ENCODE measurements around the gene SLC37A1.

SLC37A1 gene

GRCh38 chr21:42533306-42533962, 19.8 kb downstream of the SLC37A1 start (continued):
- TF ChIP-seq ZNF341 (tag by site-specific recombination; IDR thresholded peaks at IDR 0.05; ENCODE audit: low read depth) (no peak), ZNF521 (tag by site-specific recombination; IDR thresholded peaks at IDR 0.05) (no peak), ZBTB21 (tag by site-specific recombination; IDR thresholded peaks at IDR 0.05) (no peak), ZNF707 (tag by site-specific recombination; IDR thresholded peaks at IDR 0.05) (no peak), ZNF571 (tag by site-specific recombination; IDR thresholded peaks at IDR 0.05) (no peak)

- ChIA-PET POLR2A (no interaction called here), CTCF (interaction anchor here (0.6 kb wide), 1 partner anchor 42 kb away, joined by 4 read pairs; no protein-coding TSS in a partner anchor)
- Histone ChIP-seq H3K27ac (ENCODE audit: extremely low read depth, low read depth, low read length) (no peak overlapping the region), H3K9me3 (ENCODE audit: control insufficient read depth, insufficient read depth, low read depth, low read length) (no peaks in the 10 kb centered on the region), H3K4me3 (ENCODE audit: low read depth, low read length) (no peak overlapping the region), H3K36me3 (ENCODE audit: control insufficient read depth in 2 of 2, insufficient read depth in 1 of 2, low read length in 2 of 2) (peaks cover 0 to 6% of the 10 kb centered on the region in 2 experiments; a peak in 1 of 3 replicates), H3K4me1 (ENCODE audit: control insufficient read depth, insufficient read depth, low read length) (peaks cover 10% of the 10 kb centered on the region; the same call in 1 of the 2 replicates)
- TF ChIP-seq ZNF561 (tag by site-specific recombination; IDR thresholded peaks at IDR 0.05; ENCODE audit: borderline replicate concordance) (no peak), ZNF398 (tag by site-specific recombination; IDR thresholded peaks at IDR 0.05) (no peak)
These were observed 20.3 kb downstream of the SLC37A1 start for GRCh38 chr21:42533963-42534355.

GRCh38 chr21:42534421-42535378, 21.0 kb downstream of the SLC37A1 start:
- Histone ChIP-seq H3K27ac (ENCODE audit: extremely low read depth, low read depth, low read length) (no peak overlapping the region), H3K4me3 (ENCODE audit: low read depth, low read length) (no peak overlapping the region), H3K36me3 (ENCODE audit: control insufficient read depth in 2 of 2, insufficient read depth in 1 of 2, low read length in 2 of 2) (peaks cover 0 to 6% of the 10 kb centered on the region in 2 experiments; a peak in 1 of 3 replicates), H3K4me1 (ENCODE audit: control insufficient read depth, insufficient read depth, low read length) (peaks cover 10% of the 10 kb centered on the region; the same call in 1 of the 2 replicates), H3K9me3 (ENCODE audit: control insufficient read depth, insufficient read depth, low read depth, low read length) (no peaks in the 10 kb centered on the region)
- POLR2A ChIA-PET, result interaction anchor here (1.4 kb wide), 1 partner anchor 10 kb away, joined by 5 read pairs; no protein-coding TSS in a partner anchor
- CTCF ChIA-PET, result no interaction called here
- TF ChIP-seq ZNF341 (tag by site-specific recombination; IDR thresholded peaks at IDR 0.05; ENCODE audit: low read depth) (no peak), ZIC2 (tag by site-specific recombination; IDR thresholded peaks at IDR 0.05) (peak; percentile 89), ZNF558 (tag by site-specific recombination; IDR thresholded peaks at IDR 0.05) (no peak), GLIS1 (tag by site-specific recombination; IDR thresholded peaks at IDR 0.05) (peak; percentile 32)

- Histone ChIP-seq H3K9me3 (ENCODE audit: control insufficient read depth, insufficient read depth, low read depth, low read length) (no peaks in the 10 kb centered on the region), H3K27ac (ENCODE audit: extremely low read depth, low read depth, low read length) (no peak overlapping the region), H3K4me1 (ENCODE audit: control insufficient read depth, insufficient read depth, low read length) (peaks cover 10% of the 10 kb centered on the region; the same call in 1 of the 2 replicates), H3K4me3 (ENCODE audit: low read depth, low read length) (no peak overlapping the region), H3K36me3 (ENCODE audit: control insufficient read depth in 2 of 2, insufficient read depth in 1 of 2, low read length in 2 of 2) (peaks cover 0 to 6% of the 10 kb centered on the region in 2 experiments; a peak in 1 of 3 replicates)
- POLR2A ChIA-PET, result interaction anchor here (1.4 kb wide), 1 partner anchor 9 kb away, joined by 5 read pairs; no protein-coding TSS in a partner anchor
- TF ChIP-seq ZSCAN5A (tag by site-specific recombination; IDR thresholded peaks at IDR 0.05) (0 out of 2 replicates have a peak, but pooled peaks have one; percentile 19), ZNF341 (tag by site-specific recombination; IDR thresholded peaks at IDR 0.05; ENCODE audit: low read depth) (no peak), ZNF449 (tag by site-specific recombination; IDR thresholded peaks at IDR 0.05) (peak; percentile 55), PRDM1 (tag by site-specific recombination; IDR thresholded peaks at IDR 0.05) (no peak), ZNF561 (tag by site-specific recombination; IDR thresholded peaks at IDR 0.05; ENCODE audit: borderline replicate concordance) (no peak), ZNF660 (tag by site-specific recombination; IDR thresholded peaks at IDR 0.05) (no peak), GLIS2 (tag by site-specific recombination; IDR thresholded peaks at IDR 0.05) (no peak), ZSCAN4 (tag by site-specific recombination; IDR thresholded peaks at IDR 0.05) (no peak), KLF9 (tag by site-specific recombination; IDR thresholded peaks at IDR 0.05; ENCODE audit: low read depth) (no peak), EGR2 (tag by site-specific recombination; IDR thresholded peaks at IDR 0.05; ENCODE audit: low read depth) (no peak), ZNF549 (tag by site-specific recombination; IDR thresholded peaks at IDR 0.05) (no peak), SCRT2 (tag by site-specific recombination; IDR thresholded peaks at IDR 0.05) (no peak)
- CTCF ChIA-PET, result interaction anchor here (0.8 to 3.3 kb wide), 2 partner anchors 15 to 390 kb away, joined by 6 to 10 read pairs; no protein-coding TSS in a partner anchor
These were observed 22.0 kb downstream of the SLC37A1 start for GRCh38 chr21:42535602-42536171.
